ENCODE measurements around the gene C16orf95.
"Not testable (repeated sequence)": the region's sequence is repeated elsewhere in the genome, so short reads cannot be mapped to it uniquely, and the experiment has no call there.

Gene C16orf95

GRCh38 chr16:87263418-87264052, 53.7 kb downstream of the C16orf95 start:
- H3K9me3 Mint-ChIP-seq: peaks cover 11% of the 10 kb centered on the region
- no peak overlapping the region for H3K4me3 Mint-ChIP-seq
- CTCF ChIA-PET: interaction anchor here (0.6 kb wide), 1 partner anchor 340 kb away, joined by 3 read pairs; no protein-coding TSS in a partner anchor
- no peak for DNase-seq
- no peaks in the 10 kb centered on the region for H3K27me3 Mint-ChIP-seq
- H3K4me1 Mint-ChIP-seq: no peaks in the 10 kb centered on the region
- no peak overlapping the region for H3K27ac Mint-ChIP-seq
- peaks cover 3% of the 10 kb centered on the region for H3K36me3 Mint-ChIP-seq

GRCh38 chr16:87259431-87259830, 57.8 kb downstream of the C16orf95 start:
- DNase-seq: no peak
- CTCF ChIA-PET: no interaction called here
- no peak overlapping the region for H3K27ac Mint-ChIP-seq
- peaks cover 3% of the 10 kb centered on the region for H3K36me3 Mint-ChIP-seq
- H3K27me3 Mint-ChIP-seq: no peaks in the 10 kb centered on the region
- H3K4me3 Mint-ChIP-seq: no peak overlapping the region
- H3K9me3 Mint-ChIP-seq: peaks cover 11% of the 10 kb centered on the region
- no peaks in the 10 kb centered on the region for H3K4me1 Mint-ChIP-seq

DNA sequence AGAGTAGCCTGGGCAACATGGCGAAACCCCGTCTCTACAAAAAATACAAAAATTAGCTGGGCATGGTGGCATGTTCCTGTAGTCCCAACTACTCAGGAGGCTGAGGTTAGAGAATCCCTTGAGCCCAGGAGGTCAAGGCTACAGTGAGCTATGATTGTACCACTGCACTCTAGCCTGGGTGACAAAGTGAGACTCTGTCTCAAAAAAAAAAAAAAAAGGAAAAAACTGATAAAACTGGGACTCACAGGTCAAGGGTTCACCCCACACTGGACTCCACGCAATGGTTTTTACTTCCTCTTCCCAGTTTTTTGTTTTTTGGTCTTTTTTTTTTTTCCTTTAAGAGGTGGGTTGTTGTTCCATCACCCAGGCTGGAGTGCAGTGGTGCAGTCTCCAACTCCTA, 58.5 kb downstream of the C16orf95 start:
- DNase-seq, CTCF ChIA-PET, H3K27me3 Mint-ChIP-seq: not testable (repeated sequence)

GRCh38 chr16:87255866-87256265, 61.3 kb downstream of the C16orf95 start:
- Mint-ChIP-seq H3K27me3 (peaks cover 2% of the 10 kb centered on the region), H3K36me3 (peaks cover 3% of the 10 kb centered on the region), H3K27ac (no peak overlapping the region), H3K4me3 (no peak overlapping the region), H3K4me1 (no peaks in the 10 kb centered on the region), H3K9me3 (peaks cover 8% of the 10 kb centered on the region)
- CTCF ChIA-PET: no interaction called here
- no peak for DNase-seq

More for the DNA sequence above, 58.5 kb downstream of the C16orf95 start:
- not testable (repeated sequence) for H3K4me1 Mint-ChIP-seq, H3K36me3 Mint-ChIP-seq, H3K4me3 Mint-ChIP-seq, H3K27ac Mint-ChIP-seq
- H3K9me3 Mint-ChIP-seq: peaks cover 11% of the 10 kb centered on the region

- no peaks in the 10 kb centered on the region for H3K4me1 Mint-ChIP-seq
- H3K27me3 Mint-ChIP-seq: peaks cover 3% of the 10 kb centered on the region
- CTCF ChIA-PET: no interaction called here
- DNase-seq: no peak
- no peak overlapping the region for H3K4me3 Mint-ChIP-seq
- H3K36me3 Mint-ChIP-seq: no peaks in the 10 kb centered on the region
- H3K27ac Mint-ChIP-seq: no peak overlapping the region
- no peaks in the 10 kb centered on the region for H3K9me3 Mint-ChIP-seq
These were observed 62.5 kb downstream of the C16orf95 start for GRCh38 chr16:87254734-87255133.

- Mint-ChIP-seq H3K9me3 (no peaks in the 10 kb centered on the region), H3K4me1 (no peaks in the 10 kb centered on the region), H3K27me3 (peaks cover 3% of the 10 kb centered on the region), H3K27ac (no peak overlapping the region), H3K4me3 (no peak overlapping the region), H3K36me3 (no peaks in the 10 kb centered on the region)
- DNase-seq: no peak
- CTCF ChIA-PET: no interaction called here
These were observed 62.9 kb downstream of the C16orf95 start for GRCh38 chr16:87254296-87254695.

DNA sequence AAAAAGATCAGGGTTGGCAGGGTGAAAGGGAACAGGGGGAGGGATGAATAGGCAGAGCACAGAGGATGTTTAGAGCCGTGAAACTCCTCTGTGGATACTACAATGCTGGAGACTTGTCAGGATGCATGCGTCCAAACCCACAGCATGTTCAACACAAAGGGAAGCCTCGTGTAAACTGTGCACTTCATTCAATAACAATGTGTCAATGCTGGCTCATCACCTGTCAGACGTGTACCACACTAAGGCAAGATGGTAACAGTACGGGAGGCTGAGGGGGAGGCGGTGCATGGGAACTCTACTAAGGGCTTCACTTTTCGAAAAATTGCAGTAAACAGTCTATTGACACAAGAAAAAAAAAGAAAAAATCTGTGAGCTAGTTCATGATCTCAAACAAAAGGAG, 63.7 kb downstream of the C16orf95 start:
- Mint-ChIP-seq H3K27me3 (peaks cover 7% of the 10 kb centered on the region), H3K36me3 (no peaks in the 10 kb centered on the region)
- CTCF ChIA-PET: no interaction called here

More for the DNA sequence above, 63.7 kb downstream of the C16orf95 start:
- Mint-ChIP-seq H3K4me3 (no peak overlapping the region), H3K4me1 (peaks cover 7% of the 10 kb centered on the region), H3K27ac (no peak overlapping the region), H3K9me3 (no peaks in the 10 kb centered on the region)
- no peak for DNase-seq

All from activated naive CD4-positive, alpha-beta T cell treated with anti-CD3 and anti-CD28 coated beads, Interleukin-2, amount 10 ng/mL, durations not matched to agents 7 days and 5 days (primary cell).